DMS153 (cell line): ENCODE measurements around the gene IGHMBP2.
"Not testable (repeated sequence)": the region's sequence is repeated elsewhere in the genome, so short reads cannot be mapped to it uniquely, and the experiment has no call there.

Experiments
- DNase-seq: peaks from one replicate; lab custom pipeline; 2025; lab: John Stamatoyannopoulos, UW

The IGHMBP2 gene

GRCh38 chr11:68903288-68904247 is at the start of gene IGHMBP2, which contains the start of gene MRPL21:
IGHMBP2 (plus strand) TSS chr11:68903891; CDS start chr11:68903953, 62 bp downstream.
MRPL21 (minus strand) TSS chr11:68903832; CDS start chr11:68903810, 22 bp downstream.
- DNase-seq, result peak; percentile 39

- no peak for DNase-seq
These were observed 49.3 kb upstream of the IGHMBP2 start for GRCh38 chr11:68854273-68854958.

GRCh38 chr11:68855205-68855981 is 48.3 kb upstream of the IGHMBP2 start:
- DNase-seq, result no peak

- not testable (repeated sequence) for DNase-seq
These were observed 47.2 kb upstream of the IGHMBP2 start for GRCh38 chr11:68856425-68857030.

- DNase-seq, result no peak
These were observed 46.6 kb upstream of the IGHMBP2 start for GRCh38 chr11:68857037-68857586.

GRCh38 chr11:68859123-68859522 is 44.6 kb upstream of the IGHMBP2 start:
- DNase-seq, result no peak

- DNase-seq, result no peak
These were observed 41.3 kb upstream of the IGHMBP2 start for GRCh38 chr11:68862421-68862820.

GRCh38 chr11:68863553-68864265 is 40.0 kb upstream of the IGHMBP2 start:
- no peak for DNase-seq

GRCh38 chr11:68865241-68865640 is 38.5 kb upstream of the IGHMBP2 start:
- DNase-seq, result no peak

- no peak for DNase-seq
These were observed 36.6 kb upstream of the IGHMBP2 start for GRCh38 chr11:68867066-68867465.

GRCh38 chr11:68868221-68868835 is 35.4 kb upstream of the IGHMBP2 start:
- no peak for DNase-seq

GRCh38 chr11:68870470-68870869 is 33.2 kb upstream of the IGHMBP2 start:
- no peak for DNase-seq

- DNase-seq, result no peak
These were observed 31.3 kb upstream of the IGHMBP2 start for GRCh38 chr11:68872216-68873003.

- no peak for DNase-seq
These were observed 25.7 kb upstream of the IGHMBP2 start for GRCh38 chr11:68878022-68878421.

- DNase-seq, result no peak
These were observed 22.8 kb upstream of the IGHMBP2 start for GRCh38 chr11:68880851-68881250.

- DNase-seq, result no peak
These were observed 22.4 kb upstream of the IGHMBP2 start for GRCh38 chr11:68881320-68881719.

- no peak for DNase-seq
These were observed 21.3 kb upstream of the IGHMBP2 start for GRCh38 chr11:68882391-68882790.

- DNase-seq, result not testable (repeated sequence)
These were observed 18.9 kb upstream of the IGHMBP2 start for GRCh38 chr11:68884827-68885226.

GRCh38 chr11:68889948-68890446 is 13.7 kb upstream of the IGHMBP2 start:
- no peak for DNase-seq
